ENCODE results near the gene STAT3. TPM values are rescaled to one million over a fixed set of nuclear protein-coding genes. Genes with fewer than 3 reads are reported as not detected.
"Not testable (repeated sequence)": the region's sequence is repeated elsewhere in the genome, so short reads cannot be mapped to it uniquely, and the experiment has no call there.

Gene STAT3
- total RNA-seq, 1 donor from 2014 or later, result 281 TPM

- peaks cover 93% of the 10 kb centered on the region for H3K4me1 Mint-ChIP-seq (ENCODE audit: unreplicated experiment)
- no peaks in the 10 kb centered on the region for H3K27me3 Mint-ChIP-seq (ENCODE audit: unreplicated experiment)
- H3K27ac Mint-ChIP-seq (ENCODE audit: unreplicated experiment), result peak overlapping the region; percentile 92
- H3K36me3 Mint-ChIP-seq (ENCODE audit: unreplicated experiment), result no peaks in the 10 kb centered on the region
- peak overlapping the region; percentile 23 for H3K4me3 Mint-ChIP-seq (ENCODE audit: unreplicated experiment)
- DNase-seq (ENCODE audit: extremely low spot score, unreplicated experiment), result no peak
- TF ChIP-seq CTCF (IDR thresholded peaks at IDR 0.05), result no peak
- no peaks in the 10 kb centered on the region for H3K9me3 Mint-ChIP-seq (ENCODE audit: unreplicated experiment)
Measured at GRCh38 chr17:42365136-42365535, 23.1 kb downstream of the STAT3 start.

DNA sequence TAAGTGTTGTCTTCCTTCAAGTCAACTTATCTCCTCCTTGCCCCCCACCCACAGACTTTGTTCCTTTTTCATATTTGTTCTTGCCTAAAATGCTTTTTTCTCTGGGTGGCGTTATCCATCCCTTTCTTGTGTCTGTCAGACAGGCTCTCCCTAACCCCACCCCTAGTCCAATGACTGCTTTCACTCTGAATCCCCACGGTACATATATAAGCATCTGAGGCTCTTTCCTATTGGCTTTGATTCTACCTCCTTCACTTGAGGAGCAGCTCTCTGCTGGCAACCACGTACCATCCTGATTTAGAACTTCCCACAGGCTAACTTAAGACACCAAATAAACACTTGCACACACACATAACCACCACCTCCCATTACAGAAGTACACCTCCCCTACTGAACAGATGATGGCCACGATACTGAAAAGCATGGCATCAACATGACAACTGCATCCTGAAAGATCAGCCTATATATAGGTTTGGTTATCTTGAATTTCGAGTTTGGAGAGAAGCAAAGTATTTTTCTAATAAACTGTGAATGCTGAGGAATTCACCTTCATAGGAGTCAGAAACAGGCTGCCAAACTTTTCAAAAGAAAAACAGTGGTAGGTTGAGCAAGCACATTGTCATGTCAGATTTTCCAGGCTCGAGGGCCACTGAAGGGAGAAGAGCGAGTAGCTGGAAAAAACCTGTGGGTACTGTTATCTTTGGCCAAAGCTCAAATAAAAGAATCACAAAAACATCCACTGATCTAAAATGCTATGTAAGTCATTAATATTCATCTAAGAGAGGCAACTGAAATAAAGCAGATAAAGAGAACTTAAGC, 24.3 kb downstream of the STAT3 start:
- H3K9me3 Mint-ChIP-seq (ENCODE audit: unreplicated experiment), result no peaks in the 10 kb centered on the region
- TF ChIP-seq CTCF (IDR thresholded peaks at IDR 0.05), result no peak
- peak overlapping the region; percentile 54 for H3K4me3 Mint-ChIP-seq (ENCODE audit: unreplicated experiment)
- H3K27me3 Mint-ChIP-seq (ENCODE audit: unreplicated experiment), result no peaks in the 10 kb centered on the region
- peak overlapping the region; percentile 92 for H3K27ac Mint-ChIP-seq (ENCODE audit: unreplicated experiment)
- DNase-seq (ENCODE audit: extremely low spot score, unreplicated experiment), result no peak
- no peaks in the 10 kb centered on the region for H3K36me3 Mint-ChIP-seq (ENCODE audit: unreplicated experiment)
- peaks cover 96% of the 10 kb centered on the region for H3K4me1 Mint-ChIP-seq (ENCODE audit: unreplicated experiment)

GRCh38 chr17:42363231-42363630, 25.0 kb downstream of the STAT3 start:
- H3K27ac Mint-ChIP-seq (ENCODE audit: unreplicated experiment), result peak overlapping the region; percentile 92
- H3K36me3 Mint-ChIP-seq (ENCODE audit: unreplicated experiment), result no peaks in the 10 kb centered on the region
- H3K9me3 Mint-ChIP-seq (ENCODE audit: unreplicated experiment), result no peaks in the 10 kb centered on the region
- peak overlapping the region; percentile 54 for H3K4me3 Mint-ChIP-seq (ENCODE audit: unreplicated experiment)
- H3K4me1 Mint-ChIP-seq (ENCODE audit: unreplicated experiment), result peaks cover 95% of the 10 kb centered on the region
- no peak for TF ChIP-seq CTCF (IDR thresholded peaks at IDR 0.05)
- no peaks in the 10 kb centered on the region for H3K27me3 Mint-ChIP-seq (ENCODE audit: unreplicated experiment)
- no peak for DNase-seq (ENCODE audit: extremely low spot score, unreplicated experiment)

DNA sequence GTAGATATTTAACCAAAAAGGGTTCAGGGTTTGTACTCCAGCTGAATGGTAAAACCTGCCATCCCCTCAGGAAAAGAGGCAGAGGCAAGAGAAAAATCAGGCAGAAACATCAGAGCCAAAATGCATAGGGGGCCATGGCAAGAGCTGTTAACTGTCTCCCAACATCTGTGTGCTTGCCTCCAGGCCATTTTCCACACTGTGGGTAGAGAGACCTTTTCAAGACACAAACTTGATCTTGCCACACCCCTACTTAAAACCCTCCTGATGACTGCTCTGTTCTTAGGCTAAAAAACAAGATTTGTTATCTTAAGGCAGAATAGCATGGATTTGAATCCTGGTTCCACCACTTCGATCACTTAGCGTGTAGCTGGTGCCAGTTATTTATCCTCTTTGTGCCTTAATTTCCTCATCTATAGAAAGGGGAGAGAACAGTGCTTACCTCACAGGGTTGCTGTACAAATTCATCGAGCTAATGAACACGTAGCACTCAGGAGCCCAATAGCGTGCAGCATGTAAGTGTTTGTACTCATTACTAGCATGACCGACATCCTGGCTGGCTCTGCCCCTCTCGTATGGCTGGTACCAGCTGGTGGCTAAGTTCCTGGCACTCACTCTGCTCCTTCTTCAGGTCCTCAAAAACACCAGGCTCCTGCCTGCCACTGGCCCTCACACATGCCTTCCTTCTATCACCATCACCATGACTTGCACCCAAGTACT, 25.8 kb downstream of the STAT3 start:
- H3K4me1 Mint-ChIP-seq (ENCODE audit: unreplicated experiment), result peaks cover 91% of the 10 kb centered on the region
- H3K4me3 Mint-ChIP-seq (ENCODE audit: unreplicated experiment), result peak overlapping the region; percentile 54
- no peak for TF ChIP-seq CTCF (IDR thresholded peaks at IDR 0.05)
- DNase-seq (ENCODE audit: extremely low spot score, unreplicated experiment), result no peak
- no peaks in the 10 kb centered on the region for H3K9me3 Mint-ChIP-seq (ENCODE audit: unreplicated experiment)
- no peaks in the 10 kb centered on the region for H3K27me3 Mint-ChIP-seq (ENCODE audit: unreplicated experiment)
- no peaks in the 10 kb centered on the region for H3K36me3 Mint-ChIP-seq (ENCODE audit: unreplicated experiment)
- peak overlapping the region; percentile 92 for H3K27ac Mint-ChIP-seq (ENCODE audit: unreplicated experiment)

GRCh38 chr17:42361781-42362186, 26.5 kb downstream of the STAT3 start:
- Mint-ChIP-seq H3K4me1 (ENCODE audit: unreplicated experiment) (peaks cover 88% of the 10 kb centered on the region), H3K4me3 (ENCODE audit: unreplicated experiment) (peak overlapping the region; percentile 53), H3K27ac (ENCODE audit: unreplicated experiment) (peak overlapping the region; percentile 92), H3K36me3 (ENCODE audit: unreplicated experiment) (no peaks in the 10 kb centered on the region), H3K27me3 (ENCODE audit: unreplicated experiment) (no peaks in the 10 kb centered on the region), H3K9me3 (ENCODE audit: unreplicated experiment) (no peaks in the 10 kb centered on the region)
- no peak for TF ChIP-seq CTCF (IDR thresholded peaks at IDR 0.05)
- DNase-seq (ENCODE audit: extremely low spot score, unreplicated experiment), result no peak

DNA sequence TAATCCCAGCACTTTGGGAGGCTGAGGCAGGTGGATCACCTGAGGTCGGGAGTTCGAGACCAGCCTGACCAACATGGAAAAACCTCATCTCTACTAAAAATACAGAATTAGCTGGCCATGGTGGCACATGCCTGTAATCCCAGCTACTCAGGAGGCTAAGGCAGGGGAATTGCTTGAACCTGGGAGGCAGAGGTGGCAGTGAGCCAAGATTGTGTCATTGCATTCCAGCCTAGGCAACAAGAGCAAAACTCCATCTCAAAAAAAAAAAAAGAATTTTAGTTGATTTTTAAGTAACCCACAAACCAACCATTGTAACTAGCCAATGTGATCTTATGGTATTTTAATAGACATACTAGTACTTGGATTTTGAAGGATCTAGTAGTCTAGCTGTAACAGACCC, 27.9 kb downstream of the STAT3 start:
- Mint-ChIP-seq H3K27ac (ENCODE audit: unreplicated experiment) (peak overlapping the region; percentile 92), H3K4me1 (ENCODE audit: unreplicated experiment) (peaks cover 77% of the 10 kb centered on the region)
- not testable (repeated sequence) for H3K27me3 Mint-ChIP-seq (ENCODE audit: unreplicated experiment); DNase-seq (ENCODE audit: extremely low spot score, unreplicated experiment); H3K9me3 Mint-ChIP-seq (ENCODE audit: unreplicated experiment); H3K4me3 Mint-ChIP-seq (ENCODE audit: unreplicated experiment); H3K36me3 Mint-ChIP-seq (ENCODE audit: unreplicated experiment)
